Measurements from ENCODE around the gene STK32C.

Gene STK32C

DNA sequence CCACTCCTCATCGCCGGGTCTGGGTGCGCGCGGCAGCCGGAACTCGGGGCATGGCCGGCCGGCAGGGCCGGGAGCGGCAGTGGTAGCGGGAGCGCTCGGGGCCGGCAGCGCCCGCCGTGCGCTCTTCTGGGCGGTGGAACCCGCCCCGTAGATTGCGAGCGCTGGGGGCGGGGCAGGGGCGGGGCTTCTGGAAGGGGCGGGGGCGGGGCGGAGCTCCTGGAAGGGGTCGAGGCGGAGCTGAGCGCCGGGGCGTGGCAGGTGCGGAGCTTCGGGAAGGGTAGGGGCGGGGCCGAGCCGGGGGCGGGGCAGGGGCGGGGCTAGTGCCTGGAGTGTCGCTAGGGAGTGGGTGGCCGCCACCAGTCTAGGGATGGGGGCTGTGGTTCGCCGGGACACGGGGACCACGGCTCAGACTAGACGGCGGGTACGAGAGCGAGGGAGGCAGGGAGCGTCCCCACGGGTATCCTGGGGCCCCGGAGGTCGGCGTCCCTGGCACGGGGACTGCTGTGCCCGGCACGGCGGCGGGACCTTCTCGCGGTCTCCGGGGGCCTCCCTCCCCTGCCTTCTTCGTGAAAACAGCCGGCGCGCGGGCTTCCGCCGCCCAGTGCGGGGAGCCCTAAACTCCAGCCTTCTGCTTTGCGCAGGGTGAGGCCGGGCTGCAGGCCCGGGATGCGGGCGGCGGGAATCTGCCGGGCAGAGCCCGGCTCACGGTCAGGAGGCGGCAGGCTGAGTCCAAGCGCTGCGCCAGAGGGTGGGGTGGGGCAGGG lies at the start of gene STK32C:
Gene STK32C (minus strand): TSS at position 128 of the 764 bp plus-strand sequence. CDS start 117 bp downstream, at position 11.
- peak; percentile 82 to 84 for DNase-seq (ENCODE audit: low read depth in 1 of 2, low spot score in 1 of 2)

DNA sequence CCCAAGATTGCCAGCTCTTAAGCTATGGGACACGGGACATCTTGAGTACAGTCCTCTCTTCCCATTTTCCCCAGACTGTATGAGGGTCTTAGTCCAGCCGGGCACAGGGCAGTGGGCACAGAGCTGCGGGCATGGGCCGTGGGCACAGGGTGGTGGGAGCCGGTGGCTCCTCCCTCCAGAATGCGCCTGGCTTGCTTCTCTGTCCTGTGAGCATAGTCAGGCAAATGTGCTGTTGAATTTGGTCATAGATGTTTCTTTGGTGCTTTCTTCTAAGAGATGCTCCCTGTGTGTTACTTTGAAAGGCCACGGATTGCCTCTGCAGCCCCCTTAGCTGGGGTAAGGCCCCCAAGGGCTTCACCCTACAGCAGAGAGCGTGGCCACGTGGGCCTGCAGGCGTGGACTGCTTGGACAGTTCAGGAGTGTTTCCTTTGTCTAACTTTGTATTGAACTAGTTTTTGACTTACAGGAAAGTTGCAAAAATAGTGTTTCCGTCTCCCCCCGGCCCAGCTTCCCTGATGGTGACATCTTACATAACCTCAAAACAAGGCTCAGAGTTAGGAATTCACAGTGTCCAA lies 49.0 kb upstream of the STK32C start:
- no peak for DNase-seq (ENCODE audit: low read depth in 1 of 2, low spot score in 1 of 2)

DNA sequence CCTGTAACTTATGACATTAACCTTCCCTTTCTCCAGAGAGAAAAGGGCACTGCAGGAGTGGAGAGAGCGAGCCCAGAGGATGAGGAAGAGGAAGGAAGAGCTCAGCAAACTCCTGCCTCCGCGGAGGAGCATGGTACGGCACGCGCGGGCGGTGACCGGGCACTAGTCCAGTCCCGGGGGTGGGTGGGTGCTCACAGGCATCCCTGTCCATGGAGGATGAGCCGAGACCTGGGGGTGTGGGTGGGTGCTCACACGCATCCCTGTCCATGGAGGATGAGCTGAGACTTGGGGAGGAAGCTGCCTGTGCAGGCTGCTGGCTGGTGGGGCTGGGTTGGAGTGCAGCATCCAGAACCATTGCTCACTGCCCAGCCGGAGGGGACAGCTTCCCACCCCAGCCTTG lies 48.0 kb upstream of the STK32C start:
- no peak for DNase-seq (ENCODE audit: low read depth in 1 of 2, low spot score in 1 of 2)

DNA sequence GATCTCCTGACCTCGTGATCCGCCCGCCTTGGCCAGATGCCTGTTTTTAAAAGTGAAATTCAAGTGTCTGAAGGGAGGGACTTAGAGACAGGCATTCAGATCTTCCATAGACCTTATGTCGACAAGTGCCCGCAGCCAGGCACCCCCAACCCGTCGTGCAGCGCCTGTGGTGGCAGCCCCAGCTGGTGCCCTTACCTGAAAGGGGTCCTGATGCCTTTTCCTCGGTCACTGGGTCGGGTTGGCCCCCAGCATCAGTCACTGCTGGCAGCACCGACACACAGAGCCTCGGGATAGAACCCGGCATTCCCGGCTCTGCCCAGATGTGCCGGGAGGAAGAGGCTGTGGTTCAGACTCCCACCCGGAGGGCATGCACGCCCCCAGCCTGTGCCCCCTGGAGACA lies 47.5 kb upstream of the STK32C start:
- DNase-seq (ENCODE audit: low read depth in 1 of 2, low spot score in 1 of 2): no peak

DNA sequence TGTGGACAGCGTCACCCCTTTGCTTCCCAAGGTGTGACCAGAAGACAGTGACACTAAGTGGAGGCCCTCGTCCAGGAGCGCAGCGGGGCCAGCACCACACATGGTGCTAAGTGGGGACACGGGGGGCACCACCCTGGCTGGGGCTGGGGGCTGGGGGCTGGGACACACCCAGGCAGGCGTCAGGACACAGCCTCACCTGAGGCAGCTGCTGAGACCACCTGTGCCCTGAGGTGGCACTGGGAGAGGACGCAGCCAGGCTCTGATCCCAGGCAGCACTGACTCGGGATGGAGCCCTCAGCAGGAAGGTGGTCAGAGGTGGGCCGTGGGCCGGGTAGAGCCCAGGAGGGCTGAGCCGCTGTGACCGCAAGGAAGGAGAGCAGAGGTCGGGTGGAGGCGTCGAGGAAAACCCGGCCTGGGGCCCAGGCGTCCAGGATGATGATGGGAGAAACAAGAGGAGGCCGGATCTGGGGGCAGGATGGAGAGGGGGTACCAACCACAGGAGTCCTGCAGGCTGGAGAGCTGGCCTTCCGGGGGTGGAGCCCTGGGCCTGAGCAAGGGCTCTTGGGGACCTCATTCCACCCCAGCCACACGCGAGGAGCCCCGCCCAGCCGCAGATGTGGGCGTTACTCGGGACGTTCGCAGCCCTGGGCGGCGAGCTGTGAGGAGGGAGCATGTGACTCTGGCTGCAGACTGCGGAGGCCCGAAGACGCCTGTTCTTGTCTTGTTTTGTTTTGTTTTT lies 46.8 kb upstream of the STK32C start:
- no peak for DNase-seq (ENCODE audit: low read depth in 1 of 2, low spot score in 1 of 2)

DNA sequence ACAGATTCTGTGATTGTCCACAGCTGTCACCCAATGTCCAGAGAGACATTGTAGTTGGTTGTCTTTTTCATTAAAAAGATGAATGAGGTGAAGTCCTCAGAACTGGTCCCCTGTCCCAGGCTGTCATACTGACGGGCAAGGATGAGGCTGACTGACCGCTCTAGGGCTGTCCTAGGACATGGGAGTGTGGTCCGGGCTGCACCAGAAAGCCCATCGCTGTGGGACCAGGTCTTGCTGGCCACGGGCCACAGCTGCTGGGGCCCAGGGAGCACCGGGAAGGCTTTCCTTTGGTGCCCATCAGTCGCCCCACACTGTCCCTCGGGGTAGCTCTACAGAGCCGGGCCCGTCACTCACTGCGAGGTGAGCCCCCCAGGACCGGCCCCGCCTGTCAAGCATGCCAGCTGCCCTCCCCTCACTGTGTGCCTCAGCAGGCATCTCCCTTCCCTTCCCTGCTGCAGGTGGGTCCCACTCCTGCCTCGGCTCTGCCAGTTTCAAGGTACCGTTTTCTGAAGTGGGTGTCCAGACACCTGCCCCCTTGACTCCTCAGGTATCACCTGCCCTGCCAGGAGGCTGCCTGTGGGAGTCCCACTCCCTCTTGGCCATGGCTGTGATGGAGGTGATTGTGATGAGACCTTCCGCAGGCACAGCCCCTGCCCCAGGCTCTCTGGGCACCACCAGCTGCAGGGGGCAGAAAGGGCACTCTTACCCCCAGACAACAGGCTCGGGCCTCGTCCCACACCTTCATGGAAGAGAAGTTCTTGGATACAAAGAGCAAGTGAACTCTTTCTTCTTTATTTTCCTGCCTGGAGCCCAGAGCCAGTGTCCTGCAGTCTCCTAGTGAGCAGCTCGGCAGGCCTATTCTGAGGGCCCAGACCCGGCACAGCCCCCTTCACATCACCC lies 46.0 kb upstream of the STK32C start:
- DNase-seq (ENCODE audit: low read depth in 1 of 2, low spot score in 1 of 2): no peak

DNA sequence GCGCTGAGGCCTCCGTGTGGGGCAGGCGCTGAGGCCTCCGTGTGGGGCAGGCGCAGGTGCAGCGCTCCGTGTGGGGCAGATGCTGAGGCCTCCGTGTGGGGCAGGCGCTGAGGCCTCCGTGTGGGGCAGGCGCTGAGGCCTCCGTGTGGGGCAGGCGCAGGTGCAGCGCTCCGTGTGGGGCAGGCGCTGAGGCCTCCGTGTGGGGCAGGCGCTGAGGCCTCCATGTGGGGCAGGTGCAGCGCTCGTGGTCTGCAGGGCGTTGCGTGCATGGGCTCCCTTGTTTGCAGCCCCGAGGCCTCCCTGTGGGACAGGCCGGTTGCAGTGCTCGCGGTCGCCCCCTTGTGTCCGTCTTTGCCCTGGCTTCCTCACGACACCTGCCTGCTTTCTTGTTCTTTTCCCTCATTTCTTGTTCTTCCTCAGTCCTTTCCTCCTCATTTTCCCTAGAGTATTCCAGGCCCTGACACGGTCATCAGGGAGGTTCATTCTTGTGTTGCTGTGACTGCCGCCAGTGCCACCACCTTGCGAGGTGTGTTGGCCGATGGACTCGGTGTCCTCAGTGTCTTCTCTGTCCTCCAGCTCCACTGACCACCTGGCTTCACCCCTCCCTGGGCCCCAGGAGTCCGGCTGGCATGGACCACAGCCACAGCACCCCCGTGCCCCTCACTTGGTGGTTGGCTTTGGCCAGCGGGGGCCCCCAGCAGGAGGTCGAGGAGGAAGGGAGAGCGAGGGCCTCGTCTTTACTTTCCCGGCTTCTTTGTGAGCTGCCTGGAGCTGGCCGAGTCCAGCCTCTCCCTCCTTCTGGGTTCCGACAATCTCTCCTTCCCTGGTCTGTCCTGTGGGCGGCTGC lies 44.9 kb upstream of the STK32C start:
- peak; percentile 52 to 71 for DNase-seq (ENCODE audit: low read depth in 1 of 2, low spot score in 1 of 2)

DNA sequence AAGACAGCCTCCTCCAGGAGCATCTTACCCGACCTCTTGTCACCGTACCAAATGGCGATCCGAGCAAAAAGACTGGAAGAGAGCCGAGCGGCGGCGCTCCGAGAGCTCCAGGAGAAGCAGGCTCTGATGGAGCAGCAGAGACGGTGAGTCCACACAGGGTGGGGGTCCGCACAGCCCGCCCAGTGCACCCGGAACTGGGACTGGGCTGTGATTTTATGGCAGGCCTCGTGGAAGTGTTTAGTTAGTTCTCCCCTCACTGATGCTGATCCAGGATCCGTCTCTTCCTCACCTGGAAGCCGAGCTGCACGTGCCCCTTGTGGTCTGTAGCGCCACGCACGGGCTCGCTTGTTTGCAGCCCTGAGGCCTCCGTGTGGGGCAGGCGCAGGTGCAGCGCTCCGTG lies 43.9 kb upstream of the STK32C start:
- DNase-seq (ENCODE audit: low read depth in 1 of 2, low spot score in 1 of 2): no peak

DNA sequence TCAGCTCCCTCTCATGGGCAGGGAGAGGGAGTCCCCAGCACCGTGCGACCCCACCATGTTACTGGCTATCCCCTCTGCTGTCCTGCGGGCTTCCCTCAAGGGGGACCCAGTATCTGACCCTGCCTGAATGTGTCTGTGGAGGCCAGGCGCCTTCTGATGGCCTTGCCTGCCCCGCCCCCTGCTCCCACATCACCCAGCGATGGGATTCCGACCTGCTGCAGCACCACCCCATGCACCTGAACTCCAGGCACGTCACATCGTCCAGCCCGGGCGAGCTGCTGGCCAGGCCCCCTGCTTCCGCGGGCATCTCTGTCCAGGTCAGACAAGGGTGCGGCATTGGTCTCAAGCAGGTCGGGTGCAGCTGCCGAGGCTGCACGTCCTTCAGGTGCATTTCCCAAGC lies 43.2 kb upstream of the STK32C start:
- no peak for DNase-seq (ENCODE audit: low read depth in 1 of 2, low spot score in 1 of 2)

DNA sequence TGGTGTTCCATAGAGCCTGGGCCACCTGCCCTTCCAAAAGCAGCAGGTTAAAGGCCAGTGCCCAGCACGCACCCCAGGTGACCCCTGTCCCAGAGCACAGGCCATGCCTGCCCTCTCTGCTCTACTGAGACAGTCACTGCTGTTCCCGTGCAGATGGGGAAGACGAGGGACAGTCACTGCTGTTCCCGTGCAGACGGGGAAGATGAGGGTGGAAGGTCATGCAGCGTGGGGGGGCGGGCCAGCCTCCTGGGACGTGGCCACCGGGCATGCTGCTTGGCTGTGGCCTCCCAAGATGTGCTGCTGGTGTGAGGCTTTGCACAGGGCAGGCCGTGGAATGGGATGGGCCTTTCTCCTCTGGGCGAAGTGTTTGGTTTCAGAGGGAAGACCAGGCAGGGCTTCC lies 42.6 kb upstream of the STK32C start:
- no peak for DNase-seq (ENCODE audit: low read depth in 1 of 2, low spot score in 1 of 2)

DNA sequence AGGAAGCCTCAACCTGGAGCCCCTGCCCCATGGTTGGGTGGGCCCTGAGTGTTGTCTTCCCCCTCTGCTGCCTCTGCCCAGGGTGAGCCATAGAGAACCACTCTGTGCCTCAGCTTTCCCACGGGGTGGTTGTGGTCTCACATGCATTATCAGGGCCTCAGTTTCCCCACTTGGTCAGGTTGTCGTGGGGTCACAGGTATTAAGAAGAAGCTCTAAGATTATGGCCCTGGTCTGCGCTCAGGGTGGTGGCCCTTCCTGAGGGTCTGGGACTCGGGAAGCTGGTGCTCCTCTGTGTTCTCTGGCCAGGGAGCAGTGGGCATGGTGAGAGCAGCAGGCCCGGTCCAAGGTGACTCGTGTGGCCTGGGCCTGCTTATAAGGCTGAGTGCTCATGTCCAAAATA lies 42.0 kb upstream of the STK32C start:
- no peak for DNase-seq (ENCODE audit: low read depth in 1 of 2, low spot score in 1 of 2)

DNA sequence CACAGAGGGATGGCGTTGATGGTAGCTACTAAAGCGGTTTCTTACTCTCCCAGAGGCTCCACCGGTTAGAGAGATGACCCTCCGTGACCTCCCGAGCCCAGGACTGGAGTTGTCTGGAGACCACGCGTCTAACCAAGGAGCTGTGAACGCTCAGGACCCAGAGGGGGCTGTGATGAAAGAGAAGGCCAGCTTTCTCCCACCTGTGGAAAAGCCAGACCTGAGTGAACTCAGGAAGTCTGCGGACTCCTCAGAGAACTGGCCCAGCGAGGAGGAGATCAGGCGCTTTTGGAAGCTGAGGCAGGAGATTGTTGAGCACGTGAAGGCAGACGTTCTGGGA lies 40.1 kb upstream of the STK32C start:
- no peak for DNase-seq (ENCODE audit: low read depth in 1 of 2, low spot score in 1 of 2)

DNA sequence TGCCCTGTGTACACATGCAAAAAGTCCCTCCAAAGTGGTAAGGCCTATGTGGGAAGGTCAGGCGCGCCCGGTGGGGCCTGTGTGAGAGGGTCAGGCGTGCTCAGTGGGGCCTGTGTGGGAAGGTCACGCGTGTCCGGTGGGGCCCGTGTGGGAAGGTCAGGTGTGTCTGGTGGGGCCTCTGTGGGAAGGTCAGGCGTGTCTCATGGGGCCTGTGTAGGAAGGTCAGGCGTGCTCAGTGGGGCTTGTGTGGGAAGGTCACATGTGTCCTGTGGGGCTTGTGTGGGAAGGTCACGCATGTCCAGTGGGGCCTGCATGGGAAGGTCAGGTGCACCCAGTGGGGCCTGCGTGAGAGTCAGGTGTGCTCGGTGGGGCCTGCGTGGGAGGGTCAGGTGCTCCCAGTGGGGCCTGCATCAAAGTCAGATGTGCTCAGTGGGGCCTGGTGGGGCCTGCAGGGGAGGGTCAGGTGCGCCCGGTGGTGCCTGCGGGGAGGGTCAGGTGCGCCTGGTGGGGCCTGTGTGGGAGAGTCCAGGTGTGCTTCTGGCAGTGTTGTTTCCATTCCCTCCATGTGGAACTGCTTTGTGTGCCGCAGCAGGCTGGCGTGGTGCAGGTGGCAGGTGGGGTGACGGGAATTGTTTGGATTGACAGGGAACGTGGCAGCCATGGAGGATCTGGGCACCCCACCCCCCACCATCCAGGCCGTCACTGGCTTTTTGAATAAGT lies 39.6 kb upstream of the STK32C start:
- DNase-seq (ENCODE audit: low read depth in 1 of 2, low spot score in 1 of 2): no peak

DNA sequence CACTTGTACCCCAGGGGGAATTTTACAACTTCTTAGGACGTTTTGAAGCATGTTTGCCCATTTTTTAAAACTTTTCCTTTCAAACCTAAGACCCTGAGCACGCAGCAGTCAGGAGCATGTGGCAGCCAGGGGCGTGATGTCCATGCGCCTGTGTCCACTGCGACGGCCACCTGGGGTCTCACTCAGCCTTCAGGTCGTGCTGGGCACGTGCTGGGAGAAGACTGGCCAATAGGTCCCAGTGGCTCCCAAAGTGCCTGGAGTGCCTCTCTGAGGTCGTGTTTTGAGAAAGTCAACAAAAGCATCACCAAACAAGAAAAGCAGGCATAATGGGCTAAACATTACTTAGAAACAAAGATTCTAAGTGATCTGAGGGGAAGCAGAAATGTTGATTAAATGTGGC lies 39.1 kb upstream of the STK32C start:
- no peak for DNase-seq (ENCODE audit: low read depth in 1 of 2, low spot score in 1 of 2)

DNA sequence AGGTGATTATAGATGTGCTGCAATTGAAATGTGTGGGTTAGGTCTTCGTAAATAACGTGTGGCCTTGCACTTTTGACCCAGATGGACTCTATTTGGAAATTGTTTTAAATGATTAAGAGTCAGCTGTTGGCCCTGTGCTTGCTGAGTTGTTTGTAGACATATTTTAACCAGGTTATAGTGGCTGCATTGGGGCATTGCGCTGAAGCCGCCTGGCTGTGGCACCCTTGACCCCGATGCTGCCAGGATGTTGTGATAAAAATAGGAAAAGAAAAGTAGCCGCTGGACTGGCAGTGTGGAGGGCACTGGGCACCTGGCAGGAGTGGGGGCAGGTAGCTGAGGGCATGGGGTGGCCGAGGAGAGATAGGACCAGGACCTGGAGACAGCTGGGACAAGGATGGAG lies 37.6 kb upstream of the STK32C start:
- no peak for DNase-seq (ENCODE audit: low read depth in 1 of 2, low spot score in 1 of 2)

DNA sequence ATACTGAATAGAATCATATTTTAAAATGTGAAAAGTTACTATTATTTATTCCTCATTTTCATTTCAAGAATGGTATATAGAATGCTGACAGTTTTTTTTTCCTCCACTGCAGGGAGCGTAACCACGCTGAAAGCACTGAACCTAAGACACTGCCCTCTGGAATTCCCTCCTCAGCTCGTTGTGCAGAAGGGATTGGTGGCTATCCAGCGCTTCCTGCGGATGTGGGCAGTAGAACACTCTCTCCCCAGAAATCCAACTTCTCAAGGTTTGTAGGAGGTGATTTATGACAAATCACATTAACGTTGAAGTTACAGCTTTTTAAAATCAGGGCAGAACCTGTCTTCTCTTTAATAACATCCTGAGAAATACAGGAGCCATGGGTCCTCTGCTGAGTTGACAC lies 36.6 kb upstream of the STK32C start:
- DNase-seq (ENCODE audit: low read depth in 1 of 2, low spot score in 1 of 2): no peak

DNA sequence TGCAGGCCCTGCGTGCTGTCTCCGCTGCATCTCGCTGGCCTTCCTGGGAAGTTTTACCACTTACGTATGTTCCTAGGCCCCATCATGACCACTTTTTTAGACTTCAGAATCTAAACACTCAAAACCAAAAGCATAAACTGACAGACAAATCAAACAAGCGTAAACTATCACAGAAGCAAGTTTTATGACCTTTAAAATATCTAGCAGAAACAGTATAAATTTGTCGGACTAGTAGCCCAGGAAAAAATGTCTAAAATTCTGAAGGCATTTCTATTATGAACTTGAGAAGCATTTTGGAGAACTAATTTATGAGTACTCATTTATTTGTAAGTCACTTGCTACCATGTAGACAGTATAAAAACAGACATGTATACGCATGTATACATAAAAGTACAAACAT lies 34.8 kb upstream of the STK32C start:
- no peak for DNase-seq (ENCODE audit: low read depth in 1 of 2, low spot score in 1 of 2)

DNA sequence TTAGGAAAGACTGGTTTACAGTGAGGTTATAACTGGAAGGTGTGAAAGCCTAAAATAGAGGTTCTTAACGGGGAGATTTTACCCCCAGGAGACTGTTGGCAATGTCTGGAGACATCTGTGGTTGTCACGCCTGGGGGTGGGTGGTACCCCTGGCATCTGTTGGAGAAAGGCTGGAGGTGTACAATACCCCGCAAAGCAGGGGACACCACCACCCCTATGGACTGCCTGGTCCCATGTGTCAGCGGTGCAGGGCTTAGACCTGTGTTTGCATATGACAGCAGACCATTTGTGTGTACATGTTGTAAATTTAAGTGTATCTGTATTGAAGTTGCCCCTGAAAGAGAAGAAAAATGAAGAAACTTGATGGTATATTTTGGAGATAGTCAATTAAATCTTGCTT lies 34.0 kb upstream of the STK32C start:
- no peak for DNase-seq (ENCODE audit: low read depth in 1 of 2, low spot score in 1 of 2)

DNA sequence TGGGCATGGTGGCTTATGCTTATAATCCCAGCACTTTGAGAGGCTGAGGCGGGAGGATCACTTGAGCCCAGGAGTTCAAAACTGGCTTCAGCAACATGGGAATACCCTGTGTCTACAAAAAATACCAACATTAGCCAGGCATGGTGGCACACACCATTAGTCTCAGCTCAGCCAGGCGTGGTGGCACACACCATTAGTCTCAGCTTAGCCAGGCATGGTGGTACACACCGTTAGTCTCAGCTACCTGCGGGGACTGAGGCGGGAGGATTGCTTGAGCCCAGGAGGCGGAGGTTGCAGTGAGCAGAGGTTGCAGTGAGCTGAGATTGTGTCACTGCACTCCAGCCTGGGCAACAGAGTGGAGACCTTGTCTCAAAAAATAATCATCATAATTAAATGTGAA lies 33.3 kb upstream of the STK32C start:
- no peak for DNase-seq (ENCODE audit: low read depth in 1 of 2, low spot score in 1 of 2)

DNA sequence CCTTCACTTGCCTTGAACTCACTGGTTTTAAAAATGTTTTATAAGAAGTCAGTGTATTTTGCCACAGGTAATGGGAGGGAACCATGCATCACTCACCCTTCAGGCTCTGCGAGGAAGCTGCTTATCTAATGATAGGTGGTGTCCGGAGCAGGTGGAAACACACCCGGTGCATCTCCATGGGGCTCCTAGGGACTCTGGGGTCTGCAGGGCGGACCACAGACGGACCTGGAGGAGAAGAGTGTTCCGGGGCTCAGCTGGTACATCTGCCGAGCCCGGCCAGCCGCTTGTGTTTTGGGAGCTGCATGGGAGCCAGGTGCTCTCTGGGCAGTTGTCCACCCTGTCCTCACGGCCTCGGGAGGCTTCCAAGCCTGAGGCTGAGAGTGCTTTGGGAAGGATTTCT lies 31.5 kb upstream of the STK32C start:
- DNase-seq (ENCODE audit: low read depth in 1 of 2, low spot score in 1 of 2): no peak

Measured in activated CD4-positive, alpha-beta T cell treated with anti-CD3 and anti-CD28 coated beads, Interleukin-2, amount 50 U/mL, for 24 hours (primary cell).